ENCODE results near the gene TRIM8. TPM values are rescaled to one million over a fixed set of nuclear protein-coding genes. Genes with fewer than 3 reads are reported as not detected.

The TRIM8 gene
- total RNA-seq, 6 experiments from 2014 or later, result 34.7 to 99.8 (median 41.2) TPM

- 94% methylated on average over 3 of the region's 3 CpGs for WGBS (ENCODE audit: insufficient coverage, low coverage, low lambda C conversion rate, missing lambda C conversion rate)
- Histone ChIP-seq H3K4me3 (no peak overlapping the region), H3K9me3 (no peaks in the 10 kb centered on the region), H3K27me3 (no peaks in the 10 kb centered on the region), H3K27ac (no peak overlapping the region), H3K4me1 (no peaks in the 10 kb centered on the region), H3K36me3 (no peaks in the 10 kb centered on the region)
- DNase-seq (no peak), ATAC-seq (no peak)
- TF ChIP-seq CTCF (IDR thresholded peaks at IDR 0.05), result no peak
- no peak for TF ChIP-seq POLR2A (IDR thresholded peaks at IDR 0.05)
- intact Hi-C loops (cut with DNase I), result no loop called here
These were observed 57.5 kb downstream of the TRIM8 start for GRCh38 chr10:102701796-102702195.

- no peaks in the 10 kb centered on the region for H3K36me3 ChIP-seq
- intact Hi-C loops (cut with DNase I), result no loop called here
- H3K4me3 ChIP-seq, result no peak overlapping the region
- no peak for TF ChIP-seq CTCF (IDR thresholded peaks at IDR 0.05)
- no peak for TF ChIP-seq POLR2A (IDR thresholded peaks at IDR 0.05)
- H3K9me3 ChIP-seq, result no peaks in the 10 kb centered on the region
- H3K27ac ChIP-seq, result no peak overlapping the region
- no peak for DNase-seq
- WGBS (ENCODE audit: insufficient coverage, low coverage, low lambda C conversion rate, missing lambda C conversion rate), result 80% methylated on average over 1 of the region's 2 CpGs
- no peaks in the 10 kb centered on the region for H3K27me3 ChIP-seq
- H3K4me1 ChIP-seq, result no peaks in the 10 kb centered on the region
- no peak for ATAC-seq
These were observed 58.5 kb downstream of the TRIM8 start for GRCh38 chr10:102702742-102703141.

GRCh38 chr10:102704915-102705314, 60.6 kb downstream of the TRIM8 start:
- DNase-seq (no peak), ATAC-seq (no peak)

GRCh38 chr10:102705531-102705930, 61.3 kb downstream of the TRIM8 start:
- intact Hi-C loops (cut with DNase I), result no loop called here
- WGBS (ENCODE audit: insufficient coverage, low coverage, low lambda C conversion rate, missing lambda C conversion rate), result 60% methylated on average over 2 of the region's 2 CpGs
- no peaks in the 10 kb centered on the region for H3K36me3 ChIP-seq
- DNase-seq (no peak), ATAC-seq (no peak)
- H3K27ac ChIP-seq, result no peak overlapping the region
- no peaks in the 10 kb centered on the region for H3K4me1 ChIP-seq
- H3K9me3 ChIP-seq, result no peaks in the 10 kb centered on the region
- H3K27me3 ChIP-seq, result no peaks in the 10 kb centered on the region
- TF ChIP-seq POLR2A (IDR thresholded peaks at IDR 0.05) (no peak), CTCF (IDR thresholded peaks at IDR 0.05) (no peak)
- no peak overlapping the region for H3K4me3 ChIP-seq

More at GRCh38 chr10:102704915-102705314, 60.6 kb downstream of the TRIM8 start:
- Histone ChIP-seq H3K27me3 (no peaks in the 10 kb centered on the region), H3K27ac (no peak overlapping the region), H3K4me1 (no peaks in the 10 kb centered on the region), H3K9me3 (no peaks in the 10 kb centered on the region), H3K4me3 (no peak overlapping the region), H3K36me3 (no peaks in the 10 kb centered on the region)
- no peak for TF ChIP-seq POLR2A (IDR thresholded peaks at IDR 0.05)
- TF ChIP-seq CTCF (IDR thresholded peaks at IDR 0.05), result no peak
- WGBS (ENCODE audit: insufficient coverage, low coverage, low lambda C conversion rate, missing lambda C conversion rate), result 87% methylated on average over 6 of the region's 6 CpGs
- intact Hi-C loops (cut with DNase I), result no loop called here

Other genes starting within 250 kb of the TRIM8 start
- 10 to 100 TPM in 4 of 6 experiments, 1 to 10 TPM in 2; 7.5 to 46.0 (median 19.4) TPM for gene NFKB2, start 248.8 kb upstream of the TRIM8 start, total RNA-seq
- gene PSD, start 225.7 kb upstream of the TRIM8 start, total RNA-seq, result 1 to 10 TPM in 3 of 6 experiments, under 1 TPM in 3; 0.12 to 4.6 (median 1.3) TPM
- 10 to 100 TPM in 2 of 6 experiments, 1 to 10 TPM in 4; 5.6 to 22.9 (median 9.0) TPM for gene FBXL15, start 223.6 kb upstream of the TRIM8 start, total RNA-seq
- gene CUEDC2, start 211.9 kb upstream of the TRIM8 start, total RNA-seq, result 10 to 100 TPM; 23.0 to 32.1 (median 26.8) TPM
- gene C10orf95, start 192.9 kb upstream of the TRIM8 start, total RNA-seq, result not detected
- gene ACTR1A, start 141.8 kb upstream of the TRIM8 start, total RNA-seq, result 10 to 100 TPM; 25.6 to 47.9 (median 31.3) TPM
- 1 to 10 TPM; 4.2 to 6.2 (median 5.1) TPM for gene SUFU, start 140.5 kb upstream of the TRIM8 start, total RNA-seq
- 1 to 10 TPM; 1.1 to 3.3 (median 2.3) TPM for gene ARL3, start 69.9 kb downstream of the TRIM8 start, total RNA-seq
- 10 to 100 TPM in 4 of 6 experiments, 1 to 10 TPM in 2; 7.1 to 29.7 (median 16.5) TPM for gene SFXN2, start 70.2 kb downstream of the TRIM8 start, total RNA-seq
- 10 to 100 TPM; 24.1 to 58.4 (median 32.8) TPM for gene WBP1L, start 99.5 kb downstream of the TRIM8 start, total RNA-seq
- gene CYP17A1, start 192.9 kb downstream of the TRIM8 start, total RNA-seq, result 1 to 10 TPM in 4 of 6 experiments, under 1 TPM in 2; 0.61 to 4.2 (median 1.5) TPM
- gene BORCS7, start 209.8 kb downstream of the TRIM8 start, total RNA-seq, result 10 to 100 TPM; 14.2 to 36.4 (median 28.1) TPM
- gene AS3MT, start 225.0 kb downstream of the TRIM8 start, total RNA-seq, result 10 to 100 TPM in 4 of 6 experiments, 1 to 10 TPM in 2; 5.3 to 23.2 (median 14.4) TPM